CD4-positive, alpha-beta memory T cell (primary cell): Measurements from ENCODE around the gene ADPRHL1. TPM values are rescaled to one million over a fixed set of nuclear protein-coding genes. Genes with fewer than 3 reads are reported as not detected.
"Not testable (repeated sequence)": the region's sequence is repeated elsewhere in the genome, so short reads cannot be mapped to it uniquely, and the experiment has no call there.

Experiments used
- CTCF ChIA-PET: fragments of 350-600 bp; sonication (Branson Sonifier 250); formaldehyde crosslinking; loops from one replicate; lab custom pipeline; 2021; ENCODE audit warnings: inconsistent platforms; ENCODE audit not compliant: partially characterized antibody; lab: Charles Lee
- POLR2A ChIA-PET: fragments of 350-600 bp; sonication (Branson Sonifier 250); formaldehyde crosslinking; loops from one replicate; lab custom pipeline; 2021; ENCODE audit not compliant: partially characterized antibody; lab: Charles Lee
- DNase-seq, 5 donors: peaks; one replicate each; pipeline versions ENCODE4 v3.0.0 to v3.0.0-alpha.2; 2020 to 2022; ENCODE audit warnings: mixed read lengths in 1 of 5
- H3K27ac ChIP-seq: one replicate; pipeline ENCODE4 v1.7.0; 2013; ENCODE audit warnings: low read depth, low read length
- H3K27me3 ChIP-seq: 2 replicates; pipeline ENCODE4 v1.7.0; 2013; ENCODE audit warnings: mild to moderate bottlenecking, low read length, moderate library complexity; ENCODE audit not compliant: insufficient read depth
- H3K36me3 ChIP-seq: 2 replicates; pipeline ENCODE4 v1.7.0; 2013; ENCODE audit warnings: mild to moderate bottlenecking, low read length, moderate library complexity; ENCODE audit not compliant: insufficient read depth
- H3K4me1 ChIP-seq: 2 replicates; pipeline ENCODE4 v1.7.0; 2013; ENCODE audit warnings: mild to moderate bottlenecking, low read length, moderate library complexity; ENCODE audit not compliant: insufficient read depth
- H3K4me3 ChIP-seq, 2 donors: one replicate each; pipeline ENCODE4 v1.7.0; 2013; ENCODE audit warnings: low read length in 2 of 2, mild to moderate bottlenecking in 1 of 2
- H3K9me3 ChIP-seq, 2 donors: one replicate each; pipeline ENCODE4 v1.7.0; 2013; ENCODE audit warnings: low read length in 2 of 2, control low read depth in 1 of 2; ENCODE audit not compliant: control insufficient read depth in 1 of 2
- H3K27ac Mint-ChIP-seq, 7 donors: one replicate each; pipeline ENCODE4 v1.8.0; 2020 to 2021; ENCODE audit warnings: mixed read lengths in 7 of 7, mild to moderate bottlenecking in 6 of 7, inconsistent platforms in 3 of 7, moderate library complexity in 3 of 7
- H3K27me3 Mint-ChIP-seq, 2 donors: one replicate each; pipeline ENCODE4 v1.8.0; 2020 to 2021; ENCODE audit warnings: mixed read lengths in 2 of 2
- H3K36me3 Mint-ChIP-seq, 2 donors: one replicate each; pipeline ENCODE4 v1.8.0; 2020 to 2021; ENCODE audit warnings: mixed read lengths in 2 of 2, inconsistent platforms in 1 of 2, mild to moderate bottlenecking in 1 of 2
- H3K4me1 Mint-ChIP-seq, 4 donors: one replicate each; pipeline ENCODE4 v1.8.0; 2020 to 2021; ENCODE audit warnings: mixed read lengths in 4 of 4, mild to moderate bottlenecking in 1 of 4
- H3K4me3 Mint-ChIP-seq, 8 donors: one replicate each; pipeline ENCODE4 v1.8.0; 2020 to 2021; ENCODE audit warnings: mixed read lengths in 8 of 8, mild to moderate bottlenecking in 7 of 8, moderate library complexity in 6 of 8, inconsistent platforms in 3 of 8
- H3K9me3 Mint-ChIP-seq, 8 donors: one replicate each; pipeline ENCODE4 v1.8.0; 2020 to 2021; ENCODE audit warnings: mixed read lengths in 8 of 8, mild to moderate bottlenecking in 5 of 8, inconsistent platforms in 3 of 8, moderate library complexity in 1 of 8
- intact Hi-C: fragments of 100-400 bp; cut with micrococcal nuclease; formaldehyde crosslinking; loops from one replicate; pipeline ENCODE4 v1.15.1; 2023
- polyA plus RNA-seq, 2 donors: library from polyadenylated mRNA; unstranded; fragments of 300-500 nt; fragmentation: Illumina TruSeq; gene quantifications; one replicate each; pipeline ENCODE4 v1.2.3, GENCODE V29; 2021
- total RNA-seq, 2 experiments: library from RNA; stranded (reverse); gene quantifications; one replicate each; pipeline ENCODE4 v1.2.3, GENCODE V29; 2021

The ADPRHL1 gene
- total and polyA plus RNA-seq, 4 experiments from 2014 or later, result 0.09 to 1.5 (median 1.3) TPM; not detected in 1

GRCh38 chr13:113390874-113391497, 62.3 kb downstream of the ADPRHL1 start:
- CTCF ChIA-PET, result interaction anchor here (1.6 kb wide), 1 partner anchor 448 kb away, joined by 7 read pairs; no protein-coding TSS in a partner anchor

GRCh38 chr13:113389586-113389985, 63.7 kb downstream of the ADPRHL1 start:
- DNase-seq, intact Hi-C loops, H3K4me3 Mint-ChIP-seq, H3K9me3 Mint-ChIP-seq, H3K27ac ChIP-seq, H3K36me3 ChIP-seq, H3K4me3 ChIP-seq, H3K27me3 ChIP-seq, H3K36me3 Mint-ChIP-seq, H3K27ac Mint-ChIP-seq, H3K9me3 ChIP-seq, CTCF ChIA-PET, H3K27me3 Mint-ChIP-seq: not testable (repeated sequence)
- peaks cover 14% of the 10 kb centered on the region for H3K4me1 ChIP-seq
- POLR2A ChIA-PET, result interaction anchor here (0.8 kb wide), 1 partner anchor 447 kb away, joined by 3 read pairs; no protein-coding TSS in a partner anchor
- peaks cover 8 to 20% (median 11%) of the 10 kb centered on the region in 4 donors for H3K4me1 Mint-ChIP-seq

More at GRCh38 chr13:113390874-113391497, 62.3 kb downstream of the ADPRHL1 start:
- H3K36me3 ChIP-seq, result no peaks in the 10 kb centered on the region
- peak overlapping the region in 1 of 7 donors; percentile 3 for H3K27ac Mint-ChIP-seq
- no peak overlapping the region for H3K27ac ChIP-seq
- H3K27me3 Mint-ChIP-seq, result no peaks in the 10 kb centered on the region
- peaks cover 0 to 5% (median 1%) of the 10 kb centered on the region in 8 donors for H3K9me3 Mint-ChIP-seq
- POLR2A ChIA-PET, result no interaction called here
- intact Hi-C loops, result no loop called here
- peaks cover 4 to 11% (median 5%) of the 10 kb centered on the region in 4 donors for H3K4me1 Mint-ChIP-seq
- H3K36me3 Mint-ChIP-seq, result no peaks in the 10 kb centered on the region
- DNase-seq, result no peak
- H3K27me3 ChIP-seq, result no peaks in the 10 kb centered on the region
- H3K4me3 Mint-ChIP-seq, result no peak overlapping the region
- H3K4me1 ChIP-seq, result peaks cover 11% of the 10 kb centered on the region
- no peaks in the 10 kb centered on the region for H3K9me3 ChIP-seq
- H3K4me3 ChIP-seq, result no peak overlapping the region

- no peak for DNase-seq
- intact Hi-C loops, result no loop called here
- H3K9me3 ChIP-seq, result no peaks in the 10 kb centered on the region
- CTCF ChIA-PET, result interaction anchor here (0.7 to 0.9 kb wide), 2 partner anchors 9 to 70 kb away, joined by 3 read pairs; no protein-coding TSS in a partner anchor
- no peak overlapping the region for H3K4me3 ChIP-seq
- H3K27ac ChIP-seq, result no peak overlapping the region
- POLR2A ChIA-PET, result no interaction called here
- peaks cover 4% of the 10 kb centered on the region for H3K4me1 ChIP-seq
- H3K27me3 Mint-ChIP-seq, result peaks cover 5 to 14% of the 10 kb centered on the region in 2 donors
- peaks cover 5 to 14% (median 7%) of the 10 kb centered on the region in 4 donors for H3K4me1 Mint-ChIP-seq
- H3K36me3 ChIP-seq, result no peaks in the 10 kb centered on the region
- H3K27ac Mint-ChIP-seq, result no peak overlapping the region
- H3K27me3 ChIP-seq, result no peaks in the 10 kb centered on the region
- peaks cover 0 to 21% (median 5%) of the 10 kb centered on the region in 8 donors for H3K9me3 Mint-ChIP-seq
- H3K36me3 Mint-ChIP-seq, result no peaks in the 10 kb centered on the region
- no peak overlapping the region for H3K4me3 Mint-ChIP-seq
Observed at GRCh38 chr13:113387396-113387795, 65.9 kb downstream of the ADPRHL1 start.

DNA sequence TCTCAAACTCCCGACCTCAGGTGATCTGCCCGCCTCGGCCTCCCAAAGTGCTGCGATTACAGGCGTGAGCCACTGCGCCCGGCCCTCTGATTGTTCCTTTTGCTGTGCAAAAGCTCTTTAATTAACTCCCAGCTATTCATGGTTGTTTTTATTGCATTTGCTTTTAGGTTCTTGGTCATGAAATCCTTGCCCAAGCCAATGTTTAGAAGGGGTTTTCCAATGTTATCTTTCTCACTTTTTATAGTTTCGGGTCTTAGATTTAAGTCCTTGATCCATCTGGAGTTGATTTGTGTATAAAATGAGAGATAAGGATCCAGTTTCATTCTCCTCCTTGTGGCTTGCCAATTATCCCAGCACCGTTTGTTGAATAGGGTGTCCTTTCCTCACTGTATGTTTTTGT, 70.2 kb downstream of the ADPRHL1 start:
- H3K4me3 ChIP-seq, result no peak overlapping the region
- intact Hi-C loops, result no loop called here
- Mint-ChIP-seq H3K36me3 (no peaks in the 10 kb centered on the region), H3K27ac (no peak overlapping the region), H3K4me1 (peaks cover 5 to 14% (median 8%) of the 10 kb centered on the region in 4 donors), H3K27me3 (peaks cover 10 to 20% of the 10 kb centered on the region in 2 donors), H3K4me3 (no peak overlapping the region), H3K9me3 (peaks cover 0 to 23% (median 4%) of the 10 kb centered on the region in 8 donors)
- peaks cover 4% of the 10 kb centered on the region for H3K4me1 ChIP-seq
- no peak for DNase-seq
- no peaks in the 10 kb centered on the region for H3K9me3 ChIP-seq
- no peaks in the 10 kb centered on the region for H3K36me3 ChIP-seq
- CTCF ChIA-PET, result no interaction called here
- POLR2A ChIA-PET, result interaction anchor here (0.7 kb wide), 1 partner anchor 43 kb away, joined by 3 read pairs; no protein-coding TSS in a partner anchor
- no peaks in the 10 kb centered on the region for H3K27me3 ChIP-seq
- no peak overlapping the region for H3K27ac ChIP-seq

DNA sequence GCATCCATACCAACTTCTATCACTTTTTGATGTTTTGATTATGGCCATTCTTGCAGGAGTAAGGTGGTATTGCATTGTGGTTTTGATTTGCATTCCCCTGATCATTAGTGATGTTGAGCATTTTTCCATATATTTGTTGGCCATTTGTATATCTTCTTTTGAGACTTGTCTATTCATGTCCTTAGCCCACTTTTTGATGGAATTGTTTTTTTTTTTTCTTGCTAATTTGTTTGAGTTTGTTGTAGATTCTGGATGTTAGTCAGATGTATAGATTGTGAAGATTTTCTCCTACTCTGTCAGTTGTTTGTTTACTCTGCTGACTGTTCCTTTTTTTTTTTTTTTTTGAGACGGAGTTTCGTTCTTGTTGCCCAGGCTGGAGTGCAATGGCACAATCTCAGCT, 70.7 kb downstream of the ADPRHL1 start:
- H3K4me1 Mint-ChIP-seq, result peaks cover 5 to 14% (median 8%) of the 10 kb centered on the region in 4 donors
- H3K9me3 Mint-ChIP-seq, result peaks cover 0 to 21% (median 4%) of the 10 kb centered on the region in 8 donors

GRCh38 chr13:113378825-113379224, 74.5 kb downstream of the ADPRHL1 start:
- ChIA-PET POLR2A (no interaction called here), CTCF (no interaction called here)
- intact Hi-C loops, result no loop called here

More for the DNA sequence above, 70.7 kb downstream of the ADPRHL1 start:
- H3K9me3 ChIP-seq, CTCF ChIA-PET, H3K36me3 ChIP-seq, H3K27me3 ChIP-seq, H3K4me3 Mint-ChIP-seq, H3K27ac ChIP-seq, DNase-seq, intact Hi-C loops, H3K4me1 ChIP-seq, H3K4me3 ChIP-seq, H3K36me3 Mint-ChIP-seq: not testable (repeated sequence)
- H3K27me3 Mint-ChIP-seq, result peaks cover 10 to 22% of the 10 kb centered on the region in 2 donors
- POLR2A ChIA-PET, result interaction anchor here (0.5 to 0.7 kb wide), 2 partner anchors 13 to 44 kb away, joined by 3 to 4 read pairs; no protein-coding TSS in a partner anchor
- H3K27ac Mint-ChIP-seq, result peak overlapping the region in 1 of 7 donors; percentile 58

DNA sequence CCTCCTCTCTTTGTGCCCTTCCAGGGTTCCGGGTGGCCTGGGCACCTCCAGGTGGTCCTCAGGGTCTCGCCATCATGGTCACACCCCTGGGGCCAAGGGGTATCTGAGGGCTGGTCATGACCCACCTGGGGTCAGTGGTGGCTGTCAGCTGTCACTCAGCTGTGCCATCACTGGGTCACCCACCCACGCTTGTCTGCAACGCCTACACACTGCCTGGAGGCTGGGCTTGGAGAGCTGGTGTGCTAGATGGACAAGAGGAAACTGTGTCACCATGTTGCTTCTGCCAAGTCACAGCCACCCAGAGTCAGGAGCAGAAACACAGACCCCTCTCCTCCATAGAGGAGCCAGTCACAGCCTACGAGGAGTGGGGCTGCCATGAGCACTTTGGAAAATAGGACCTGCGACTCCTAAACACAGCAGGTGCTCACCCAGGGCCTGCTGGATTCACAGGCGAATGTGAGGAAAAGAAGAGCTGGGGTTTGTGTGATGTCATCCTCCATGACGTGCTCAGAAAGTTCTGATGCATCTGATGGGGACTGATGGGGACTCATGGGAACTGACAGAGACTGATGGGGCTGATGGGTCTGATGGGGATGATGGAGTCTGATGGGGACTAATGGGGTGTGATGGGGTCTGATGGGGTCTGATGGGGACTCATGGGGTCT, 78.6 kb downstream of the ADPRHL1 start:
- Mint-ChIP-seq H3K36me3 (no peaks in the 10 kb centered on the region), H3K4me1 (no peaks in the 10 kb centered on the region), H3K27ac (no peak overlapping the region), H3K4me3 (no peak overlapping the region), H3K9me3 (no peaks in the 10 kb centered on the region), H3K27me3 (peaks cover 4 to 10% of the 10 kb centered on the region in 2 donors)
- POLR2A ChIA-PET, result no interaction called here
- no peak overlapping the region for H3K4me3 ChIP-seq
- H3K27me3 ChIP-seq, result no peaks in the 10 kb centered on the region
- no peak overlapping the region for H3K27ac ChIP-seq
- DNase-seq, result no peak
- no peaks in the 10 kb centered on the region for H3K4me1 ChIP-seq
- intact Hi-C loops, result no loop called here
- H3K36me3 ChIP-seq, result no peaks in the 10 kb centered on the region
- no peaks in the 10 kb centered on the region for H3K9me3 ChIP-seq
- CTCF ChIA-PET, result no interaction called here

More at GRCh38 chr13:113378825-113379224, 74.5 kb downstream of the ADPRHL1 start:
- no peaks in the 10 kb centered on the region for H3K27me3 ChIP-seq
- H3K36me3 ChIP-seq, result no peaks in the 10 kb centered on the region
- H3K27ac ChIP-seq, result no peak overlapping the region
- Mint-ChIP-seq H3K27ac (no peak overlapping the region), H3K4me1 (peaks cover 0 to 1% (median 0%) of the 10 kb centered on the region in 4 donors), H3K36me3 (no peaks in the 10 kb centered on the region), H3K27me3 (peaks cover 12 to 22% of the 10 kb centered on the region in 2 donors), H3K4me3 (no peak overlapping the region), H3K9me3 (peaks cover 0 to 12% (median 4%) of the 10 kb centered on the region in 8 donors)
- no peak overlapping the region for H3K4me3 ChIP-seq
- H3K9me3 ChIP-seq, result no peaks in the 10 kb centered on the region
- DNase-seq, result no peak
- no peaks in the 10 kb centered on the region for H3K4me1 ChIP-seq
